OCI-M1 (cell line): ENCODE measurements around the gene NOL3.

ENCODE experiments used
- DNase-seq: peaks from one replicate; lab custom pipeline; 2025; lab: John Stamatoyannopoulos, UW

NOL3 gene

GRCh38 chr16:67190041-67190440 is 19.7 kb downstream of the NOL3 start, which contains the start of gene EXOC3L1:
Gene EXOC3L1, minus strand, starts transcription at chr16:67190136. Its CDS starts 460 bp downstream, at chr16:67189676.
- DNase-seq = no peak

- DNase-seq = no peak
Measured at GRCh38 chr16:67190448-67191399, 20.4 kb downstream of the NOL3 start.

GRCh38 chr16:67191411-67191994 is 21.2 kb downstream of the NOL3 start:
- no peak for DNase-seq

GRCh38 chr16:67191995-67192681 is 21.8 kb downstream of the NOL3 start, which contains the start of gene E2F4:
Gene E2F4, plus strand, starts transcription at chr16:67192155. Its CDS starts 73 bp downstream, at chr16:67192228.
- DNase-seq = peak; percentile 94

- DNase-seq = no peak
Measured at GRCh38 chr16:67192781-67193361, 22.5 kb downstream of the NOL3 start.

GRCh38 chr16:67193536-67193935 is 23.2 kb downstream of the NOL3 start:
- no peak for DNase-seq

- no peak for DNase-seq
Measured at GRCh38 chr16:67194260-67194659, 23.9 kb downstream of the NOL3 start.

- no peak for DNase-seq
Measured at GRCh38 chr16:67195676-67196075, 25.3 kb downstream of the NOL3 start.

GRCh38 chr16:67196881-67197280 is 26.5 kb downstream of the NOL3 start:
- no peak for DNase-seq

GRCh38 chr16:67197704-67198103 is 27.4 kb downstream of the NOL3 start:
- no peak for DNase-seq

- DNase-seq = no peak
Measured at GRCh38 chr16:67198238-67198734, 27.9 kb downstream of the NOL3 start.

- DNase-seq = no peak
Measured at GRCh38 chr16:67199011-67199807, 28.9 kb downstream of the NOL3 start, which contains the start of gene ELMO3. Gene ELMO3, plus strand, starts transcription at chr16:67199131. Its CDS starts 196 bp downstream, at chr16:67199327.

GRCh38 chr16:67199808-67200198 is 29.5 kb downstream of the NOL3 start:
- no peak for DNase-seq

GRCh38 chr16:67200491-67200890 is 30.2 kb downstream of the NOL3 start:
- DNase-seq = no peak

GRCh38 chr16:67201411-67202345 is 31.3 kb downstream of the NOL3 start:
- DNase-seq = no peak

GRCh38 chr16:67202426-67202825 is 32.1 kb downstream of the NOL3 start:
- DNase-seq = no peak

- DNase-seq = no peak
Measured at GRCh38 chr16:67202956-67203493, 32.7 kb downstream of the NOL3 start.

GRCh38 chr16:67204076-67204475 is 33.7 kb downstream of the NOL3 start:
- no peak for DNase-seq

GRCh38 chr16:67206129-67206837 is 35.9 kb downstream of the NOL3 start:
- no peak for DNase-seq
